NCI-H748 treated with DMSO at 0.1 percent for 48 hours (cell line): ENCODE results near the gene CD68.
A peak's percentile ranks its signal among the peaks of the same experiment; 100 is the strongest.
"Not testable (repeated sequence)": the region's sequence is repeated elsewhere in the genome, so short reads cannot be mapped to it uniquely, and the experiment has no call there.

Experiments
- DNase-seq: peaks from one replicate; lab custom pipeline; 2025; lab: John Stamatoyannopoulos, UW

Gene CD68

DNA sequence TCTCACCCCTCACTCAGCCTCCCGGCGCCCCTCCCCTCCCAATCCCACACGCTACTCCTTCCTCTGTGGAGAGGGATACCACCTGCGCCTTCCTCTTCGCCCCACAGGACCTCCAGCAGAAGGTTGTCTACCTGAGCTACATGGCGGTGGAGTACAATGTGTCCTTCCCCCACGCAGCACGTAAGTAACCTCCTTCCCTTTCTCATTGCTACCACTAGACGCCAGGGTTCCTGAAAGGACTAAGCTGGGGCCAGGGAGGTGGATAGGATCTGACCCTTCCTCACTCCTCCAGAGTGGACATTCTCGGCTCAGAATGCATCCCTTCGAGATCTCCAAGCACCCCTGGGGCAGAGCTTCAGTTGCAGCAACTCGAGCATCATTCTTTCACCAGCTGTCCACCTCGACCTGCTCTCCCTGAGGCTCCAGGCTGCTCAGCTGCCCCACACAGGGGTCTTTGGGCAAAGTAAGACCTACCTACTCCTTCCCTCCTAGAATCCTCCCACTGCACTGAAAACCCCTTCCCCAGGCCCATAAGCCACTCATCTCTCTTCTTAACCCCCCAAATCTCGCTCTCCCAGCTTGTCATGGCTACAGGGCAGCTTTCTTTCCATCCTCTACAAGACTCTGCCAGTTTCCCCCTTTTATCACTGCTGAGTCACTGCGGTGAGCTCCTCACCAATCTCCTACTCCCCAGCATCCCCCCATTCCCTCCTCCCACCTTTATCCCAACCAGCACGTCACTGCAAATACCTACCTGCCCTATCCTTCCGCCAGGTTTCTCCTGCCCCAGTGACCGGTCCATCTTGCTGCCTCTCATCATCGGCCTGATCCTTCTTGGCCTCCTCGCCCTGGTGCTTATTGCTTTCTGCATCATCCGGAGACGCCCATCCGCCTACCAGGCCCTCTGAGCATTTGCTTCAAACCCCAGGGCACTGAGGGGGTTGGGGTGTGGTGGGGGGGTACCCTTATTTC is 1.5 kb downstream of the CD68 start:
- DNase-seq: no peak

DNA sequence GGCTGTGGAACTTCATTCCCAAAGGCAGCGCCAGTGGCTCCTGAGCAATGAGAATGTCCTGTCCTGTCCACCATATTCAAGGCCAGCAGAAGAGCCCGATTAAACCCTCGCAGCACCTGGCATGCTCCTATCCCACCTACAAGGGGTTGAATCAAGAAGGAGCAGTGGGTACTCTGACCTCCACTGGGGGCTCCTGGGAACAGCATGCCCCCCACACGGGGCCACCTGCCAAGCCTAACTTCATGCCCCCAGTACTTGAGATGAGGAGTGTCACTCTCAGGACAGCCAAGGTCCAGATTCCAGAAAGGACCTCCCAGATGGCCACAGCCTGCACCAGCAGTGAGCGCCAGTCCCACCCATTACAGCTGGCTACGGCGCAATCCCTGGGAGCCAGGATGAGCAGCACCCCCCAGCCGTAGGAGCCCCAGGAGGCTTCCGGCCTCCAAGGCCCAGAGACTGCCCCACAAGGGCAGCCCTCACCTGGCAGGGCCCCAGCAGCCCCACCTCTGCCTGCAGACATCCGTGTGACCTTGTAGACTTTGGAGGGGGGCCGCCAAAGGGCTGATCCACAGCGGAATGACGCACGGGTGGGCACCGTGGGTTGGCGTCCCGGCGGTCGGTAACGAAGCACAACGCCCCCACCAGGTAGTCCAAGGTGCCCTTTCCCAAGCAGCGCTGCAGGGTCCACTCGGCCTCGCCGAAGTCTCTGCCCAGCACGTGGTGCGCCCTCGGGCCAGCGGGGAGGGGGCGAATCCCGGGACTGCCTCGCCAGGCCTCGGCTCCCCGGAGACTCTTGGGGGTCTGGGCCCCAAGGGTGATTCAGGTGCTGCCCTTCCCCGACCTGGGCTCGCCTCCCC is 3.2 kb downstream of the CD68 start:
- DNase-seq: no peak

DNA sequence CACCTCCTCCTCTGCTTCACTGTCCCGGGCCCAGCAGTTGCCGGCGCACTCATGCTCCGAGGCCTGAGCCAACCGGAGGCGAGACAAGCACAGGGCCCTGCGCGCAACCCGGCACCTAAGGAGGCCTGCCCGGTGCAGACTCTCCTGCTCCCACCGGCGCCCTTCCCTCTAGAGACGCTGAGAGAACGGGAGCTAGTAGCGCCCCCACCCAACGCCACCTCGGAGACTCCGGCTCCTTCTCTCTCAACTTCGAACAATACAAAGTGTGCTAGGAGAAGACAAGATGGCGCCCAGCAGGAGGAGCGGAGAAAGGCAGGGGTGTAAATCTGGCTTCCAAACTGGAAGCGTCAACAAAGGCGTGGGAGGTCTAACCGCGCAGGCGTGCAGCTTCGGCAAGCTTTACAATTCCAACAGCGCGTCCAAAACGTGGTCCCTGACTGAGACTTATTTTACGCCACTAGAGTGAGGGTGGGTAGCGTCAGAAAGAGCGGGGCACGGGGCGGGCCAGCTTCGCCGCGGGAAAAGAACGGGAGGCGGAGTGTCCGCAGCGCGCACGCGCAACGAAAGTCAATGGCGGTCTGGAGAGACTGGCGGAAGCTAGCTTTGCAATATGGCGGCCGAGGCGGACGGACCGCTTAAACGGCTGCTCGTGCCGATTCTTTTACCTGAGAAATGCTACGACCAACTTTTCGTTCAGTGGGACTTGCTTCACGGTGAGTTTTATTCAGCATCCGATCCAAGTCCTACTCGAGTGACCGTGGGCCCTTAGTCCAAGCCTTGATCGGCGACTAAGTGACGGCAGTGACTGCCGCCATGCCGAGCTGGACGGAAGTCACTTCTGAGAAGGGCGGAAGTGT is 4.0 kb downstream of the CD68 start, which contains the start of gene MPDU1:
TSS of gene MPDU1 (plus strand) at position 600 of the 857 bp plus-strand sequence. CDS start at position 611, 11 bp downstream.
- peak; percentile 99 for DNase-seq

DNA sequence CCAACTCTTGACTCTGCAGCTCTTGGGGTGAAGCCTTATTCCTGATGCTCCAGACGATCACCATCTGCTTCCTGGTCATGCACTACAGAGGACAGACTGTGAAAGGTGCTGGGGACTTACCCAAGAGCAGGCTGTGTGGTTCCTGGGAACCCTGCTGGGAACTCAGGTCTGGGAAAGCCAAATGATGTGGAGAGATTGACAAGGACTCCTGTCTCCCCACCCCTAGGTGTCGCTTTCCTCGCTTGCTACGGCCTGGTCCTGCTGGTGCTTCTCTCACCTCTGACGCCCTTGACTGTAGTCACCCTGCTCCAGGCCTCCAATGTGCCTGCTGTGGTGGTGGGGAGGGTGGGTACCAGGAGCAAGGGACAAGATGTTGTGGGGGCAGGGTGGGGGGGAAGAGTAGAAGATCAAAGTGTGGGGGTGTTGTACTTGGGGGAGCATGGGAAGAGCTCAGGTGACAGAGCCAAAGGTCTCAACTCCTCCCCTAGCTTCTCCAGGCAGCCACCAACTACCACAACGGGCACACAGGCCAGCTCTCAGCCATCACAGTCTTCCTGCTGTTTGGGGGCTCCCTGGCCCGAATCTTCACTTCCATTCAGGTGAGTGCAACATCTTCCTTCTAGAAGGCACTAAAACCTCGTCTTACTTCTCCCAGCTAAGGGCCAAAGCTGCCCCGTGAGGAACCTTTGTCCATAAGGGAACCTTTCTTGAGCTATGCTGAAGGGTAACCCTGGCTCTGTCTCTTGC is 7.4 kb downstream of the CD68 start:
- no peak for DNase-seq

DNA sequence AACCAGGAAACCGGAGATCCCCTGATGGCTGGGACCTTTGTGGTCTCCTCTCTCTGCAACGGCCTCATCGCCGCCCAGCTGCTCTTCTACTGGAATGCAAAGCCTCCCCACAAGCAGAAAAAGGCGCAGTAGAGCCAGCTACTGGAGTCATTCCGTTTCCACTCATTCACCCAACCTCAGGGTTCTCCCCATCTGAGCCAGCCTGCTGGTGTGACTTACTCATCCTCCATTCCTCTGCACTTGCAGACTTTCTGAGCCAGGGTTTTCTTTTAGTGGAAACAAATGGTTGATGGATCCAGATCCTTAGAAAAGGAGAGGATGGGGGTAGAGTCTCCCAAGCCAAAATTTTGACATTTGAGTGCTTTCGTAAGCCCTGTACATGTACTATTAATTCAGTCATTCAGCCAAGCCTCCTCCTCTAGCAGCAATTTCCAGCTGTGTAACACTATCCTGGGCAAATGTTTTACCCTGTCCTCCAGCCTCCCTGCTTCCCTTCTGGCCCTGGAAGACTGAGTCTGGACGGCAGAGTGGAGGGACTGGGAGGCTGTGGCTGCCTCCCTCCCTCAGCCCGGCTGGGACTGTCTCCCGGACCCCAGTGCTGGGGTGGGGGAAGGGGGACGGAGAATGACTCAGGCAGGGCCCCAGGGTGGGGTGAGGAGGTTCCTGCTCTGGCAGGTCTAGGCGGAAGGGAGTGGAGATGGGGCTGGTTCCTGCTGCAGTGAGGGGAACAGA is 8.1 kb downstream of the CD68 start:
- DNase-seq: no peak

DNA sequence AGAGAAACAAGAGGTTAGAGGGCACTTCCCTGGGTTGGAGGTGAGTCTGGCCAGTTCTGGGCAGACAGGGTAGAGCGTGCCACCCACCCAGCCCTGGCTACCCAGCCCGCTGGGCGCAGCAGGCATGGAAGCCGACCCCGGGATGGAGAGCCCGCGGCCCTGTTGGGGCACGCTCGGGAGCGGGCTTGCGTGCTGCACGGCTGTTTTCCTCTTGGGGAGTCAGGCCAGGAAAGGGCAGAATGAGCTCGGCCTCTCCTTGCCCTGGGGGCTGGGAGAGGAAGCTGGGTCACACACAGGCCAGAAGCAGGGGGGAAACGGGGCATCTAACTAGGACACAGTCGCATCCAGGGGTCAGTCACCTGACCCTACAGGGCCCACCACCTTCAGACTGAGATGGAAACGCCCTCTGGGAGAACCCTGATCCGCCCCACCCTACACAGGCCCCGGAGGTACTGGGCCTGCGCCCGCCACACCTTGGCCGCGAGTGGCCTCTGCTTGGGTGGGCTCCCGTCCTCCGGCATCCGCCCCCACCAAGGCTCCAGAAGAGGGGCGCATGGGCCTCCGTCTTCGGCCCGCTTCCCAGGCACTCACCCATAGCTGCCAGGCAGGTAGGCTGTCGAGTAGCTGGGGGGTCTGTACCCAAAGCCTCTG is 9.2 kb downstream of the CD68 start:
- DNase-seq: no peak

DNA sequence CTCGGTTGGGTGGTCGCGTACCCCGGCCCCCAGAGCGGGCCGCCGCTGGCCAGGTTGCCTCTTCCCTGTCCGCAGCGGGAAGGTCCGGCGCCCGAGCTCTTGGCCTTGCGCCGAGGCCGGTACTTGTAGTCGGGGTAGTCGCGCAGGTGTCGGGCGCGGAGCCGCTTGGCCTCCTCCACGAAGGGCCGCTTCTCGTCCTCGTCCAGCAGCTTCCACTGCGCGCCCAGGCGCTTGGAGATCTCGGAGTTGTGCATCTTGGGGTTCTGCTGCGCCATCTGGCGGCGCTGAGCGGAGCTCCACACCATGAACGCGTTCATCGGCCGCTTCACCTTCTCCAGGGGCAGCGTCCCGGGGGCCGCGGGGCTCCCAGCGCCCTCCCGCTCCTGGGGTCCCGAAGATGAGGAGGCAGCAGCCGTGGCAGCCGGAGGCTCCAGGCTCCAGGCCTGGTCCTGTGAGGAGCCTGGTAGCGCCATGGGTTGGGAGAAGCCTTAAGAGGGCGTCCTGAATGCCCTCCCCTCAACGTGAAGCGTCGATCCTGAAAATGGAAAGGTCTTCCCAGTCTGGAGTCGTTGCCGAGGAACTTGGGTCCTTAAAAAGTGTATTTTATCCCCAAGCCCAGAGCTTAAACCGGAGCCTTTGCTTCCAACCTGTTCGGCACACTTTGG is 9.9 kb downstream of the CD68 start:
- peak; percentile 59 for DNase-seq

DNA sequence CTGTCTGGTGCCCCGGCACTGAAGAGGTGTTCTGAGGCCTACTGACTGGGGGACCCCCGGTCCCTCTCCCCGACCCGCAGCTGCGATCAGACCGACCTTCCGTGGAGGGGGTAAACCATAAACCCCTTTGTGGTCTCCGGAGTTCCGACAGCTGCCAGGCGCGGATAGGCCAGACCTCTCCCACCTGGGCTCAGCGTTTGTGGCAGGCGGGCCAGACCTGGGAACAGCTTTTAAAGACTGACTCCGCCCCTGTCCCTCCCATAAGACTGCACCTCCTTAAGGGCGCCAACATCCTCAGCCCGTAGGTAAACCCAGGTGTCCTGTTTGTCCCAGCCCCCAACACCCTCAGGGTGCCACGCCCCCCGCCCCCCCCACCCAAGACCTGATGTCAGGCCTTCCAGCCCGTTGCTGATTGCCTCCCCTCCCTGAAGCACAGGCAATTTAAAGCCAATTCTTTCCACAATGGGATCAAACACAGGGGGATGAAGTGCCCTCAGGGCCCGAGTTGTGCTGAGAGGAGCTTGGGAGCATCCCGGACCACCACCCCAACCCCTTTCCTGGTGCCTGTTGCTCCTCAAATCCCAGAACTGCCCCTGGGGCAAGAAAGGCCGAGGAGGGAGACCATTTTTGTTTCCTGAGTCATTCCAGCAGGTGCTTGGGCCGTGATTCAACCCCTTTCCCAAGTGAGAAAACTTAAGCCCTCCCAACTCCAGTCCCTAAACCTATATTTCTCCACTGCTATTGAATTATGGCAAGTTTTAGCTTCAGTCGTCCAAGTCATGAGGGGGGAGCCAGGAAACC is 10.7 kb downstream of the CD68 start, which contains the start of gene SOX15:
TSS of gene SOX15 (minus strand) at position 204 of the 801 bp plus-strand sequence. CDS start 418 bp downstream, outside the sequence.
- DNase-seq: no peak

DNA sequence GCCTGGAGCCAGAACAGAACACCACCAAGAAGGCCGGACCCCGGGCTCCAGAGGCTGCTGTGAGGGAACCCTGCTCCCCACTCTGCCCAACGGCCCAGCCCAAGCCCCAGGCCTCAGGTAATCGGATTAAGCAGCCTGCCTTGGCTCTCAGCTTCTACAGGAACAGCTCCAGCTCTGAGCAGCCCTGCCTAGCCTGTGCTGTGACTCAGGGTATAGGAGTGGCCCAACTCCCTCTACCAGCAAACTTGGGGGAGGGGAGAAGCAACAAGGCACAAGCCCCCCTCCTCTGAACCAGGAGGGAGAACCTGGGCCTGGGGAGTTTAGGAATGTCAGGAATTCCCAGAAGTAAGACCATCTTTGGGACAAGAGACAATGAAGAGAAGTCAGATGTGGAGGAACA is 11.3 kb downstream of the CD68 start:
- DNase-seq: no peak

DNA sequence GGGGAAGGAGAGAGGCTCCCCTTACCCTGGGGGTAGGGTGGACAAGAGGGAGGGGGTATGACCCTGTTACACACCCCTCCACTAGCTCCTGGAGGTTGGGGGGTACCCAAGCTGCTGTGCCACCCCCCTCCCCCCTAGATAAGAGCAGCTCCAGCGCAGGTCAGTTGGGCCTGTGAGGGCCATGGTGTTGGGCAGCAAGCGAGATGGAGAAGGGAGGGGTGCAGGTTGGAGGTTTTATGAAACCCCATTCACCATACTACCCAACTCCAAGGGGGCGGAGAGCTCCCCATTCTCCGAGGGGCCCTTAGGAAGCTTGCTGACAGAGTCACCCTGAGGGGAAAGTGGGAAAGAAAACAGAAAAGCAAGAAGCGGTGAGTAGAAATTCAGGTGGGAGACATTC is 12.2 kb downstream of the CD68 start:
- DNase-seq: no peak

DNA sequence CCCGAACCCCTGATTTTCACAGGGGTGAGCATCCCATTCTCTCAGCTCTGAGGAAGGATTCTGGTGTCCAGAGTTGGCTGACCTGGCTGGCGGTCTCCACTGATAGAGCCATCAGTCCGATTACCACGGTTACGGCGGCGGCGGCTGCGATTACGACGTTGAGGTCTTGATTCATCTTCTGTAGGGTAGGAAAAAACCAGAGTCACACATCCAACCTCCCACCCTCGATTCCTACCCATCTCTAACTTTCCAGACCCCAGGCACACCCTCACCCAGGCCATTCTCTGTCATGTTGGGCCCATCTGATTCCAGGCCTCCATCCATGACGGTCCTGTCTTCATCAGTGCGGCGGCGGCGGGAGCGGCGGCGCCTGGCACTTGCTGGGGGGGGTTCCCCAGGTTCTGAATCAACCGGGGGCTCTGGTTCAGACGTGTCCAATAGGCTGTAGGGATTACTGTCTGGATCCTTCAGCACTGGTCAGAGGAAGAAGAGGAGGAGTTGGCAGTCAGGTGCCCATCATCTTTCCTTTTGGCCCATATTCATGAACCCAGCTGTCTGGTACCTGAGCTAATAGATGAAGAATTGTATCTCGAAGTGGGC is 13.1 kb downstream of the CD68 start:
- DNase-seq: no peak

DNA sequence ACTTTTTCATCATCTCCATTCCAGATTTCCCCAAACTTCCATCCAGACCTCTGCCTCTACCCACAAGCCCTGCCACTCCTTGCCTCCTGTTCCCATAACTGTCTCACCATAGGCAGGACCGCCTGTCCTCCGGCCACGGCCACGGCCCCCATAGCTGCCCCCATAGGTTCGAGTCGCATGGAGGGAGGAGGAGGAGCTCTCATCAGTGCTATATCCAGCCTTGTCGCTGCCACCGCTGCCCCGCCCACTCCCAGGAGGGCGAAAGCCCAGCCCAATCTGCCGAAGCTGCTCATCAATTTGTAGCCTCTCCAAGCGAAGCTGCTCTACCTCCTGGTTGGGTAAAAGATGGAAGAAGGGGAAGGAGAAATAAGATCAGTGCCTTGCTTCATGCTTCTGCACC is 13.9 kb downstream of the CD68 start:
- DNase-seq: no peak

DNA sequence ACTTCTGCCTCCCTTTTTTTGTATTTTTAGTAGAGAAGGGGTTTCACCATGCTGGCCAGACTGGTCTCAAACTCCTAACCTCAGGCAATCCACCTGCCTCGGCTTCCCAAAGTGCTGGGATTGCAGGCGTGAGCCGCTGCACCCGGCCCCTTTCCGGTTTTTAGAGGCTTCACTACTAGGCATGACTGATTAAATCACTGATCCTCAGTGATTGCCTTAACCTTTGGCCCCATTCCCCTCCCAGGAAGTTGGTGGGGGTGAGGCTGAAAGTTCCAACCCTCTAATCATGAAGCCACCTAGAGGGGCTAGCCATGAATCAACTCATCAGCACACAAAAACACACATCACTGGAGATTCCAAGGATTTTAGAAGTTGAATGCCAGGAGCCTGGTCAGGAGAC is 18.1 kb downstream of the CD68 start:
- DNase-seq: not testable (repeated sequence)

DNA sequence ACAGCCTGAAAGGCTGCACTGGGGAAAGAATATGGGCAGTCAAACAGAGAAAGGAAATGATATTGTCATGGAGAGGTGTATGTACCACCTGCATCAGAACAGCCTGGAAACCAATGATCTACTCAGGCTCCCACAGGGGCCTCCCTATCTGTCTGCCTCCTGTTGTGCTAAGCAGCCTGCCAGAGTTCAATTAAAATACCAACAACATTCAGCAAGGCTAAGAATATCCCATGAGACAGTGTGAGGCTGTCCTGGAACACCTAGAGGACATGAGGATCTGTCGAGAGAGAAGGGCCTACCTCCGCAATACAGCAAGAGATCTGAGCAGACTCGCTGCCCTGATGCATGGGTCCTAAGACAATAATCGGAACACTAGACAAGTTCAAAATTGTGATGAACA is 26.8 kb downstream of the CD68 start:
- no peak for DNase-seq

DNA sequence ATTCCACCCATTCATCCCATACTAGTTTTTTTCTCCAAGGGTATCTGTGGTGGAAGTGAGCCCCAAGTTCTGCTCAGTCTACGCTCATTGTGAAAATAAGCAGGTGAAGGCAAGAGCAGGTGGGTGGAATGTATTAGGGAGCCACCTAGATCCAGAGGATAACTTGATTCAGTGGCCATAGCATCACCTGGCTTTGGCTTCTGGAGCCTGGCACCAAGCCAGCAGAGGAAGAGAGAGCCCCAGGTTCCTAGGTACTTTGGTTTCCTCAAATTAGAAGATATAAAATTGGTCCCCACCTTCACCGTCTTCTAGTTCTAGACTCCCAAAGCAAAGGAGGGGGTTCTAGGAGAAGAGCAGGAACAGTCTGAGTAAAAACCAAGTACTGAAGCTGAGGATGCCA is 31.2 kb downstream of the CD68 start:
- no peak for DNase-seq

DNA sequence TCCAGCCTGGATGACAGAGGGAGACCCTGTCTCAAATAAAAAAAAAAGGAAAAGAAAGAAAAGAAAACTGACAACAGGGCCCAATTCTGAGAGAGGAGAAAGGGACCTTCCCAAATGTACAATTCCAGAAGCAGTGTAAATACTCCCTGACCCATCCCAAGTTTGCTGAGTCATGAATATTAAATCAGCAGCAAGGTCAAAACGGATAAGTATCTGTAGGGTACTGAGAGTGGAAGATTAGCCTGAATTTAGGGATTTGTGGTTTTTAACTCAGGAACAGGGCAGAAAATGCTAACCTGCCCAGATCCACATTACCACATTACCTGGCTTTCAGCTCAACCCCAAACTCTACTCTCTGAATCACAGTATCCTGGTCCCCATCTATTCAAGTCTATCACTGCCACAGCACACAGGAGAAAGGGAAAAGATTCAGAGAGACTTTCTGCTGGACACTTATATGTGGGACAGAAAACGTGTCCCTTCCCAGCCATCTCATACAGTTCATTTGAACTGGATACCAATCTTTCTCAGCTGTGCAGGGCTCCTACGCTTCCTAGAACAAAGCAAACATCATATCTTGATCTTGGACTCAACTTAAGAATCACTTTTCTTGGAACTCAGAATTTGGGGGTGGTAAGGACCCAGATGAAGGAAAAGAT is 32.3 kb downstream of the CD68 start:
- no peak for DNase-seq

DNA sequence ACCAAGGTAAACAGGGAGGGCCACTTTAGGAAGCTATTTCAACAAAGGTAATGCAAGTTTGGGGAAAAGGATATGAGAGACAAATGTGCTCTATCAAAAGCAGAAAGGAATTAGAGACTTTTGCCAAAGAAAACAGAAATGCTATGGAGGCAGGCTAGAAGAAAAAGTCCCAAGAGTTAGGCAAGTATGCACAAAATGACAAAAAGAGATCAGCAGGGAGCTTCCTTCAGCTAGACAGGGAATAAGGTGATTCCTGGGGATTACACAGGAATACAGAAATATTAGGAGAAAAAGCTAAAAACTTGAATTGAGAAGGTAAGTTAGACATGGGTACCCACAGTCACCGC is 32.8 kb downstream of the CD68 start:
- DNase-seq: no peak
